Measurements from ENCODE around the gene WASL. TPM values are rescaled to one million over a fixed set of nuclear protein-coding genes. Genes with fewer than 3 reads are reported as not detected.
"Not testable (repeated sequence)": the region's sequence is repeated elsewhere in the genome, so short reads cannot be mapped to it uniquely, and the experiment has no call there.

Gene WASL
- total RNA-seq, 1 donor from 2014 or later: 36.0 TPM

- H3K4me1 Mint-ChIP-seq (ENCODE audit: low read depth, unreplicated experiment): peaks cover 50% of the 10 kb centered on the region
- Histone ChIP-seq H3K4me3 (ENCODE audit: insufficient read depth, low read depth, low read length) (no peak overlapping the region), H3K79me2 (ENCODE audit: insufficient read depth, low read length) (peaks cover 89% of the 10 kb centered on the region), H3K9ac (ENCODE audit: low read length) (no peak overlapping the region), H3K27ac (ENCODE audit: low read depth, low read length) (no peak overlapping the region), H2AFZ (ENCODE audit: low read depth, low read length) (no peak overlapping the region), H3K4me1 (ENCODE audit: insufficient read depth, low read length) (peaks cover 10% of the 10 kb centered on the region), H3K4me2 (ENCODE audit: low read length) (no peak overlapping the region), H4K20me1 (ENCODE audit: insufficient read depth, low read length) (peaks cover 82% of the 10 kb centered on the region), H3K36me3 (ENCODE audit: insufficient read depth, low read length) (no peaks in the 10 kb centered on the region), H3K9me3 (ENCODE audit: insufficient read depth, low read depth, low read length) (no peaks in the 10 kb centered on the region), H3K27me3 (ENCODE audit: insufficient read depth, low read length) (no peaks in the 10 kb centered on the region)
- H3K9me3 Mint-ChIP-seq (ENCODE audit: unreplicated experiment): no peaks in the 10 kb centered on the region
- no peak for DNase-seq (ENCODE audit: low read depth)
- H3K27me3 Mint-ChIP-seq (ENCODE audit: low read depth, unreplicated experiment): no peaks in the 10 kb centered on the region
- H3K36me3 Mint-ChIP-seq (ENCODE audit: low read depth, unreplicated experiment): peaks cover 2% of the 10 kb centered on the region
- TF ChIP-seq, protein P1, sequence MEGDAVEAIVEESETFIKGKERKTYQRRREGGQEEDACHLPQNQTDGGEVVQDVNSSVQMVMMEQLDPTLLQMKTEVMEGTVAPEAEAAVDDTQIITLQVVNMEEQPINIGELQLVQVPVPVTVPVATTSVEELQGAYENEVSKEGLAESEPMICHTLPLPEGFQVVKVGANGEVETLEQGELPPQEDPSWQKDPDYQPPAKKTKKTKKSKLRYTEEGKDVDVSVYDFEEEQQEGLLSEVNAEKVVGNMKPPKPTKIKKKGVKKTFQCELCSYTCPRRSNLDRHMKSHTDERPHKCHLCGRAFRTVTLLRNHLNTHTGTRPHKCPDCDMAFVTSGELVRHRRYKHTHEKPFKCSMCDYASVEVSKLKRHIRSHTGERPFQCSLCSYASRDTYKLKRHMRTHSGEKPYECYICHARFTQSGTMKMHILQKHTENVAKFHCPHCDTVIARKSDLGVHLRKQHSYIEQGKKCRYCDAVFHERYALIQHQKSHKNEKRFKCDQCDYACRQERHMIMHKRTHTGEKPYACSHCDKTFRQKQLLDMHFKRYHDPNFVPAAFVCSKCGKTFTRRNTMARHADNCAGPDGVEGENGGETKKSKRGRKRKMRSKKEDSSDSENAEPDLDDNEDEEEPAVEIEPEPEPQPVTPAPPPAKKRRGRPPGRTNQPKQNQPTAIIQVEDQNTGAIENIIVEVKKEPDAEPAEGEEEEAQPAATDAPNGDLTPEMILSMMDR (IDR thresholded peaks at IDR 0.05; ENCODE audit: insufficient read depth, low read depth, low read length): no peak
- no peak for TF ChIP-seq EZH2 (IDR thresholded peaks at IDR 0.05; ENCODE audit: insufficient read depth, low read length)
- no peak overlapping the region for H3K27ac Mint-ChIP-seq (ENCODE audit: unreplicated experiment)
- FAIRE-seq: no peak
- no peak overlapping the region for H3K4me3 Mint-ChIP-seq (ENCODE audit: unreplicated experiment)
These were observed 24.9 kb downstream of the WASL start for GRCh38 chr7:123723913-123724312.

DNA sequence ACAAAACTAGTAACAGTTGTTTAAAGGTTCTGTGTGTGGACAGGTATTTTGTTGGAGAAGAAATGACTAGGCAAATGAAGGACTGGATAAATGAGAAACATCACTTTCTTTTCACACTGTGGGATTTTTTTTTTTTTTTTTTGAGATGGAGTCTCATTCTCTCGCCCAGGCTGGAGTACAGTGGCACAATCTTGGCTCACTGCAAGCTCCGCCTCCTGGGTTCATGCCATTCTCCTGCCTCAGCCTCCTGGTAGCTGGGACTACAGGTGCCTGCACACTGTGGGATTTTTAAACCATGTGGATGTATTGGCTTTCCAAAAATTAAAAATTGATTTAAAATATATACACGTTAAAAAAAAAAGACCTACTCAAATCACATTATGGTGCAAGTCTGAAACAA lies 28.3 kb downstream of the WASL start:
- not testable (repeated sequence) for H3K4me3 ChIP-seq (ENCODE audit: insufficient read depth, low read depth, low read length); H3K4me2 ChIP-seq (ENCODE audit: low read length); H3K4me1 ChIP-seq (ENCODE audit: insufficient read depth, low read length); H3K27me3 ChIP-seq (ENCODE audit: insufficient read depth, low read length); FAIRE-seq; H3K27ac Mint-ChIP-seq (ENCODE audit: unreplicated experiment); H2AFZ ChIP-seq (ENCODE audit: low read depth, low read length); H3K36me3 ChIP-seq (ENCODE audit: insufficient read depth, low read length); H3K27ac ChIP-seq (ENCODE audit: low read depth, low read length); H3K9me3 ChIP-seq (ENCODE audit: insufficient read depth, low read depth, low read length); H3K9me3 Mint-ChIP-seq (ENCODE audit: unreplicated experiment); H3K4me3 Mint-ChIP-seq (ENCODE audit: unreplicated experiment); H3K36me3 Mint-ChIP-seq (ENCODE audit: low read depth, unreplicated experiment); H3K27me3 Mint-ChIP-seq (ENCODE audit: low read depth, unreplicated experiment); DNase-seq (ENCODE audit: low read depth); H3K9ac ChIP-seq (ENCODE audit: low read length)
- H3K79me2 ChIP-seq (ENCODE audit: insufficient read depth, low read length): peaks cover 78% of the 10 kb centered on the region
- peaks cover 34% of the 10 kb centered on the region for H3K4me1 Mint-ChIP-seq (ENCODE audit: low read depth, unreplicated experiment)
- peaks cover 87% of the 10 kb centered on the region for H4K20me1 ChIP-seq (ENCODE audit: insufficient read depth, low read length)

- Histone ChIP-seq H4K20me1 (ENCODE audit: insufficient read depth, low read length) (peaks cover 91% of the 10 kb centered on the region), H3K4me2 (ENCODE audit: low read length) (no peak overlapping the region), H3K4me3 (ENCODE audit: insufficient read depth, low read depth, low read length) (no peak overlapping the region), H3K27me3 (ENCODE audit: insufficient read depth, low read length) (no peaks in the 10 kb centered on the region), H3K9ac (ENCODE audit: low read length) (no peak overlapping the region), H3K79me2 (ENCODE audit: insufficient read depth, low read length) (peaks cover 65% of the 10 kb centered on the region), H3K9me3 (ENCODE audit: insufficient read depth, low read depth, low read length) (no peaks in the 10 kb centered on the region), H3K27ac (ENCODE audit: low read depth, low read length) (no peak overlapping the region), H2AFZ (ENCODE audit: low read depth, low read length) (no peak overlapping the region), H3K4me1 (ENCODE audit: insufficient read depth, low read length) (peaks cover 10% of the 10 kb centered on the region), H3K36me3 (ENCODE audit: insufficient read depth, low read length) (no peaks in the 10 kb centered on the region)
- no peak overlapping the region for H3K4me3 Mint-ChIP-seq (ENCODE audit: unreplicated experiment)
- TF ChIP-seq EZH2 (IDR thresholded peaks at IDR 0.05; ENCODE audit: insufficient read depth, low read length): no peak
- TF ChIP-seq, protein P1 (IDR thresholded peaks at IDR 0.05; ENCODE audit: insufficient read depth, low read depth, low read length): no peak
- H3K27me3 Mint-ChIP-seq (ENCODE audit: low read depth, unreplicated experiment): no peaks in the 10 kb centered on the region
- H3K4me1 Mint-ChIP-seq (ENCODE audit: low read depth, unreplicated experiment): peaks cover 38% of the 10 kb centered on the region
- FAIRE-seq (no peak), DNase-seq (ENCODE audit: low read depth) (no peak)
- H3K27ac Mint-ChIP-seq (ENCODE audit: unreplicated experiment): peak overlapping the region; percentile 58
- no peaks in the 10 kb centered on the region for H3K9me3 Mint-ChIP-seq (ENCODE audit: unreplicated experiment)
- H3K36me3 Mint-ChIP-seq (ENCODE audit: low read depth, unreplicated experiment): peaks cover 2% of the 10 kb centered on the region
These were observed 29.5 kb downstream of the WASL start for GRCh38 chr7:123719197-123719721.

Data from astrocyte (in vitro differentiated cells and primary cell).